HG02981 (cell line): ENCODE results near the gene PHKG2.

ENCODE experiments used
- ATAC-seq: cut with Tn5 transposase; IDR thresholded peaks from one replicate; pipeline ENCODE4 v1.9.1; 2021; ENCODE audit warnings: mild to moderate bottlenecking, moderate library complexity; ENCODE audit not compliant: unreplicated experiment

Gene PHKG2

GRCh38 chr16:30793508-30794069, 45.4 kb downstream of the PHKG2 start:
- no peak for ATAC-seq

GRCh38 chr16:30794634-30795033, 46.4 kb downstream of the PHKG2 start:
- no peak for ATAC-seq

- no peak for ATAC-seq
Observed at GRCh38 chr16:30797670-30798309, 49.6 kb downstream of the PHKG2 start.
